Dedifferentiated amniotic fluid mesenchymal stem cell (primary cell): ENCODE measurements around the gene TK2.
A peak's percentile ranks its signal among the peaks of the same experiment; 100 is the strongest.
"Not testable (repeated sequence)": the region's sequence is repeated elsewhere in the genome, so short reads cannot be mapped to it uniquely, and the experiment has no call there.

Experiments
- DNase-seq: peaks from one replicate; pipeline ENCODE4 v3.0.0-alpha.2; 2016; ENCODE audit errors: extremely low spot score

The TK2 gene

GRCh38 chr16:66549284-66550131, at the start of gene TK2:
TK2 (minus strand) TSS chr16:66550122; CDS start chr16:66550061, 61 bp downstream.
- peak; percentile 45 for DNase-seq

GRCh38 chr16:66598111-66598510, 48.2 kb upstream of the TK2 start:
- DNase-seq = no peak

- no peak for DNase-seq
Measured at GRCh38 chr16:66596986-66597848, 47.3 kb upstream of the TK2 start.

- not testable (repeated sequence) for DNase-seq
Measured at GRCh38 chr16:66596559-66596958, 46.6 kb upstream of the TK2 start.

GRCh38 chr16:66594739-66595138, 44.8 kb upstream of the TK2 start:
- no peak for DNase-seq

- no peak for DNase-seq
Measured at GRCh38 chr16:66592814-66593213, 42.9 kb upstream of the TK2 start.

GRCh38 chr16:66592241-66592640, 42.3 kb upstream of the TK2 start:
- DNase-seq = no peak

GRCh38 chr16:66591018-66591417, 41.1 kb upstream of the TK2 start:
- no peak for DNase-seq

- no peak for DNase-seq
Measured at GRCh38 chr16:66590322-66590721, 40.4 kb upstream of the TK2 start.

GRCh38 chr16:66588981-66589713, 39.2 kb upstream of the TK2 start:
- DNase-seq = no peak

- no peak for DNase-seq
Measured at GRCh38 chr16:66587881-66588600, 38.1 kb upstream of the TK2 start.

- no peak for DNase-seq
Measured at GRCh38 chr16:66585481-66586239, 35.7 kb upstream of the TK2 start.

- no peak for DNase-seq
Measured at GRCh38 chr16:66581246-66581952, 31.5 kb upstream of the TK2 start.

- DNase-seq = peak; percentile 89
Measured at GRCh38 chr16:66580605-66581209, 30.8 kb upstream of the TK2 start.

GRCh38 chr16:66578651-66579531, 29.0 kb upstream of the TK2 start, which contains the start of gene CMTM2:
CMTM2 (plus strand) TSS chr16:66579463; CDS start chr16:66579608, 145 bp downstream.
- no peak for DNase-seq

GRCh38 chr16:66576296-66576695, 26.4 kb upstream of the TK2 start:
- no peak for DNase-seq

GRCh38 chr16:66575060-66575459, 25.1 kb upstream of the TK2 start:
- no peak for DNase-seq

- DNase-seq = no peak
Measured at GRCh38 chr16:66574531-66574930, 24.6 kb upstream of the TK2 start.
